ENCODE data around the gene CRMP1.

DNA sequence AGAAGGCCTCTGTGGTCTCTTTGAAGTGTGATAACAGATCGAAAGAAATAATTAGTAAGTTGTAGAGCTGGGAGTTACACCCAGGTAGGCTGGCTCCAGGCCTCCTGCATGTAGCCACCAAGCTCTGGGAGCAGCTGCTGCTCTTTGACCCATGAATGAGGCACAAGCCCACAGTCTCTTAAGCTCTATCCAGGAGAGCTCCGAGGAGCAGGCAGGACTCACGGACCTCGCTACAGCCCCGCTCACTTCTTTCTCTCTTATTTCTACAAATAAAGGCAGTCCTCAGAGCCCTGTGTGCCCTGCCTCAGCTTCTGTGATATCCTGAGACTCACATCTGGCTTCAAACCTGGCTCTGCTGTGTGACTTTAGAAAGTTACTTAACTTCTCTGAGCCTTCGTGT lies 95.0 kb downstream of the CRMP1 start:
- TF ChIP-seq, protein P1, sequence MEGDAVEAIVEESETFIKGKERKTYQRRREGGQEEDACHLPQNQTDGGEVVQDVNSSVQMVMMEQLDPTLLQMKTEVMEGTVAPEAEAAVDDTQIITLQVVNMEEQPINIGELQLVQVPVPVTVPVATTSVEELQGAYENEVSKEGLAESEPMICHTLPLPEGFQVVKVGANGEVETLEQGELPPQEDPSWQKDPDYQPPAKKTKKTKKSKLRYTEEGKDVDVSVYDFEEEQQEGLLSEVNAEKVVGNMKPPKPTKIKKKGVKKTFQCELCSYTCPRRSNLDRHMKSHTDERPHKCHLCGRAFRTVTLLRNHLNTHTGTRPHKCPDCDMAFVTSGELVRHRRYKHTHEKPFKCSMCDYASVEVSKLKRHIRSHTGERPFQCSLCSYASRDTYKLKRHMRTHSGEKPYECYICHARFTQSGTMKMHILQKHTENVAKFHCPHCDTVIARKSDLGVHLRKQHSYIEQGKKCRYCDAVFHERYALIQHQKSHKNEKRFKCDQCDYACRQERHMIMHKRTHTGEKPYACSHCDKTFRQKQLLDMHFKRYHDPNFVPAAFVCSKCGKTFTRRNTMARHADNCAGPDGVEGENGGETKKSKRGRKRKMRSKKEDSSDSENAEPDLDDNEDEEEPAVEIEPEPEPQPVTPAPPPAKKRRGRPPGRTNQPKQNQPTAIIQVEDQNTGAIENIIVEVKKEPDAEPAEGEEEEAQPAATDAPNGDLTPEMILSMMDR (conservative IDR thresholded peaks at IDR 0.05), result no peak
- no peak for TF ChIP-seq EZH2 (IDR thresholded peaks at IDR 0.05; ENCODE audit: low read depth)

All from PC-9 (cell line).